H1 (cell line): ENCODE results near the gene SLC25A42. TPM values are rescaled to one million over a fixed set of nuclear protein-coding genes. Genes with fewer than 3 reads are reported as not detected.

Experiments
- CTCF ChIA-PET: fragments of 300-600 bp; sonication (Branson Sonifier 250); formaldehyde crosslinking; loops from one replicate; lab custom pipeline; 2021; ENCODE audit not compliant: partially characterized antibody; lab: Charles Lee
- POLR2A ChIA-PET: fragments of 300-600 bp; sonication (Branson Sonifier 250); formaldehyde crosslinking; loops from one replicate; lab custom pipeline; 2021; ENCODE audit warnings: inconsistent platforms; ENCODE audit not compliant: partially characterized antibody; lab: Charles Lee
- DNase-seq, 2 experiments: peaks; one replicate each; pipeline versions ENCODE4 v3.0.0 to v3.0.0-alpha.2; 2010 to 2022; ENCODE audit warnings: low spot score in 2 of 2, low read depth in 1 of 2, mixed read lengths in 1 of 2
- FAIRE-seq: peaks from 2 replicates; lab custom pipeline; 2011; peaks lifted over from hg19 to GRCh38; lab: Jason Lieb, UNC
- H2AFZ ChIP-seq: 2 replicates; pipeline ENCODE4 v1.8.1; 2012; ENCODE audit warnings: low read length, inconsistent platforms
- H2AK5ac ChIP-seq: 2 replicates; pipeline ENCODE4 v1.6.1; 2013; ENCODE audit warnings: low read depth, low read length
- H2BK120ac ChIP-seq: replicated peaks from 2 replicates; pipeline ENCODE3; 2013; ENCODE audit warnings: low read depth, low read length, inconsistent platforms
- H2BK12ac ChIP-seq: 2 replicates; pipeline ENCODE4 v1.6.1; 2013; ENCODE audit warnings: low read depth, low read length
- H2BK15ac ChIP-seq: 2 replicates; pipeline ENCODE4 v1.6.1; 2013; ENCODE audit warnings: low read length
- H2BK20ac ChIP-seq: 2 replicates; pipeline ENCODE4 v1.6.1; 2013; ENCODE audit warnings: low read length
- H2BK5ac ChIP-seq: 2 replicates; pipeline ENCODE4 v1.6.1; 2013; ENCODE audit warnings: low read depth, low read length
- H3K14ac ChIP-seq: 2 replicates; pipeline ENCODE4 v1.6.1; 2013; ENCODE audit warnings: inconsistent platforms; ENCODE audit not compliant: insufficient read length
- H3K18ac ChIP-seq: 2 replicates; pipeline ENCODE4 v1.6.1; 2013; ENCODE audit warnings: low read length; ENCODE audit errors: extremely low read depth
- H3K23ac ChIP-seq: 2 replicates; pipeline ENCODE4 v1.6.1; 2013; ENCODE audit warnings: inconsistent platforms; ENCODE audit not compliant: insufficient read length
- H3K23me2 ChIP-seq: 2 replicates; pipeline ENCODE4 v1.6.1; 2013; ENCODE audit warnings: low read depth, low read length
- H3K27ac ChIP-seq: 2 replicates; pipeline ENCODE4 v1.6.1; 2011; ENCODE audit warnings: low read depth, low read length, inconsistent platforms
- H3K27me3 ChIP-seq, 4 experiments: replicated peaks in 1 of 4; 1 replicate in 1 of 4; 2 replicates in 3 of 4; pipeline versions ENCODE4 v1.6.1 to v1.8.1; 2011 to 2013; ENCODE audit warnings: low read length in 3 of 4, mild to moderate bottlenecking in 3 of 4, inconsistent platforms in 2 of 4, mixed read lengths in 2 of 4, moderate library complexity in 1 of 4; ENCODE audit not compliant: control insufficient read depth in 3 of 4, insufficient read depth in 3 of 4; ENCODE audit errors: extremely low read depth in 1 of 4
- H3K36me3 ChIP-seq, 4 experiments: 2 replicates each; pipeline versions ENCODE4 v1.6.1 to v1.8.1; 2011 to 2013; ENCODE audit warnings: mild to moderate bottlenecking in 4 of 4, low read length in 3 of 4, moderate library complexity in 2 of 4, control low read depth in 1 of 4, inconsistent platforms in 1 of 4; ENCODE audit not compliant: insufficient read depth in 4 of 4, control insufficient read depth in 2 of 4
- H3K4ac ChIP-seq: replicated peaks from 2 replicates; pipeline ENCODE3; 2013; ENCODE audit warnings: low read length, low read depth, mixed read lengths, inconsistent platforms; ENCODE audit not compliant: insufficient read length
- H3K4me1 ChIP-seq, 4 experiments: replicated peaks in 1 of 4; 1 replicate in 1 of 4; 2 replicates in 3 of 4; pipeline versions ENCODE4 v1.6.1 to v1.8.1; 2011 to 2013; ENCODE audit warnings: low read length in 3 of 4, inconsistent platforms in 2 of 4, mixed read lengths in 1 of 4; ENCODE audit not compliant: insufficient read depth in 4 of 4, control insufficient read depth in 3 of 4
- H3K4me2 ChIP-seq, 2 experiments: 2 replicates each; pipeline versions ENCODE4 v1.6.1 to v1.8.1; 2011 to 2013; ENCODE audit warnings: low read depth in 2 of 2, low read length in 2 of 2, control low read depth in 1 of 2, inconsistent platforms in 1 of 2, mild to moderate bottlenecking in 1 of 2; ENCODE audit not compliant: insufficient read depth in 1 of 2
- H3K4me3 ChIP-seq, 4 experiments: fragments of 200-600, 300-600 bp in 1 of 4; sonication (generic), shearing (Covaris generic), sonication (Bioruptor Twin) in 1 of 4; 2 replicates each; pipeline versions ENCODE4 v1.5.1 to v1.8.1; 2011 to 2016; ENCODE audit warnings: low read length in 4 of 4, low read depth in 3 of 4, control low read depth in 2 of 4, inconsistent platforms in 2 of 4, mild to moderate bottlenecking in 2 of 4, mixed read lengths in 1 of 4, moderate library complexity in 1 of 4; ENCODE audit not compliant: insufficient read depth in 2 of 4; ENCODE audit errors: extremely low read depth in 1 of 4
- H3K56ac ChIP-seq: replicated peaks from 2 replicates; pipeline ENCODE3; 2013; ENCODE audit warnings: low read depth, mild to moderate bottlenecking, mixed read lengths, low read length, inconsistent platforms; ENCODE audit not compliant: insufficient read length
- H3K79me1 ChIP-seq: 2 replicates; pipeline ENCODE4 v1.6.1; 2013; ENCODE audit warnings: low read depth, low read length, control low read depth
- H3K79me2 ChIP-seq, 2 experiments: 2 replicates each; pipeline versions ENCODE4 v1.6.1 to v1.8.1; 2012 to 2013; ENCODE audit warnings: low read length in 2 of 2, mild to moderate bottlenecking in 2 of 2, inconsistent platforms in 1 of 2; ENCODE audit not compliant: insufficient read depth in 2 of 2, control insufficient read depth in 1 of 2
- H3K9ac ChIP-seq, 4 experiments: replicated peaks in 1 of 4; 1 replicate in 1 of 4; 2 replicates in 3 of 4; pipeline versions ENCODE4 v1.6.1 to v1.8.1; 2011 to 2013; ENCODE audit warnings: low read depth in 3 of 4, low read length in 3 of 4, control low read depth in 2 of 4, mild to moderate bottlenecking in 2 of 4, moderate library complexity in 2 of 4, inconsistent platforms in 1 of 4; ENCODE audit errors: extremely low read depth in 1 of 4
- H3K9me3 ChIP-seq, 2 experiments: 2 replicates each; pipeline versions ENCODE4 v1.6.1 to v1.8.1; 2012 to 2013; ENCODE audit warnings: mild to moderate bottlenecking in 2 of 2, moderate library complexity in 2 of 2, control low read depth in 1 of 2, inconsistent platforms in 1 of 2, low read depth in 1 of 2, low read length in 1 of 2, mixed read lengths in 1 of 2; ENCODE audit not compliant: insufficient read depth in 2 of 2
- H4K20me1 ChIP-seq, 2 experiments: replicated peaks in 1 of 2; 2 replicates each; pipeline versions ENCODE3 to v1.8.1; 2011 to 2013; ENCODE audit warnings: inconsistent platforms in 2 of 2, low read length in 2 of 2, mild to moderate bottlenecking in 1 of 2; ENCODE audit not compliant: insufficient read depth in 2 of 2, control insufficient read depth in 1 of 2
- H4K5ac ChIP-seq: 2 replicates; pipeline ENCODE4 v1.6.1; 2013; ENCODE audit warnings: low read length, low read depth, mixed read lengths, inconsistent platforms; ENCODE audit not compliant: insufficient read length
- H4K8ac ChIP-seq: 2 replicates; pipeline ENCODE4 v1.8.0; 2013; ENCODE audit warnings: mild to moderate bottlenecking, moderate library complexity, low read length, inconsistent platforms; ENCODE audit not compliant: insufficient read depth; ENCODE audit errors: extremely low read depth
- H4K91ac ChIP-seq: replicated peaks from 2 replicates; pipeline ENCODE3; 2013; ENCODE audit warnings: low read length, mixed read lengths, inconsistent platforms; ENCODE audit not compliant: insufficient read length
- CTBP2 ChIP-seq: IDR thresholded peaks from 2 replicates; pipeline ENCODE4 v1.7.0; 2011; ENCODE audit warnings: borderline replicate concordance, mild to moderate bottlenecking, moderate library complexity, mixed read lengths, low read length; ENCODE audit not compliant: insufficient read depth, insufficient read length
- POLR2A ChIP-seq, 2 experiments: IDR thresholded peaks; 1 replicate in 1 of 2; 2 replicates in 1 of 2; pipeline ENCODE4 v1.6.1; 2011; ENCODE audit warnings: low read depth in 2 of 2, low read length in 2 of 2, mild to moderate bottlenecking in 2 of 2; ENCODE audit errors: control extremely low read depth in 1 of 2
- SP2 ChIP-seq: IDR thresholded peaks from 2 replicates; pipeline ENCODE4 v1.6.1; 2012; ENCODE audit warnings: mild to moderate bottlenecking, low read length, inconsistent platforms
- WGBS, 2 experiments: shearing (Covaris generic) in 1 of 2; methylation state at CpG; one replicate each; pipeline versions ENCODE4 v1.1.6 to v1.1.7; 2013 to 2015; ENCODE audit warnings: low lambda C conversion rate in 2 of 2, mixed read lengths in 2 of 2, inconsistent platforms in 1 of 2, low coverage in 1 of 2, missing lambda C conversion rate in 1 of 2; ENCODE audit not compliant: insufficient replicate concordance in 2 of 2, insufficient coverage in 1 of 2, insufficient read length in 1 of 2; ENCODE audit errors: extremely low coverage in 1 of 2, missing lambda C conversion rate in 1 of 2; 5-methylcytosine and 5-hydroxymethylcytosine counted together
- polyA plus RNA-seq, 7 experiments: library from polyadenylated mRNA; depleted of rRNA in 3 of 7; stranded (reverse) in 5 of 7; unstranded in 2 of 7; fragments of >200 nt in 5 of 7; fragments of 200-250 nt in 2 of 7; gene quantifications; 1 replicate in 5 of 7; 2 replicates in 1 of 7; 4 replicates in 1 of 7; pipeline versions ENCODE4 v1.2.1 to v1.2.3, GENCODE V29; 2011 to 2013; ENCODE audit warnings: missing spikeins in 2 of 7, mixed read lengths in 2 of 7
- total RNA-seq: library from RNA; stranded (reverse); fragmentation: NEBNext Ultra II Directional; extraction: Animal tissue kit (Norgen Biotek cat#: 25700); gene quantifications from 2 replicates; pipeline ENCODE4 v1.2.1, GENCODE V29; 2021

The SLC25A42 gene
- total and polyA plus RNA-seq, 2 of the 8 experiments (the other 6 are each of a cell fraction or from before 2014, with no cell fraction given) = 5.9 to 6.2 TPM

DNA sequence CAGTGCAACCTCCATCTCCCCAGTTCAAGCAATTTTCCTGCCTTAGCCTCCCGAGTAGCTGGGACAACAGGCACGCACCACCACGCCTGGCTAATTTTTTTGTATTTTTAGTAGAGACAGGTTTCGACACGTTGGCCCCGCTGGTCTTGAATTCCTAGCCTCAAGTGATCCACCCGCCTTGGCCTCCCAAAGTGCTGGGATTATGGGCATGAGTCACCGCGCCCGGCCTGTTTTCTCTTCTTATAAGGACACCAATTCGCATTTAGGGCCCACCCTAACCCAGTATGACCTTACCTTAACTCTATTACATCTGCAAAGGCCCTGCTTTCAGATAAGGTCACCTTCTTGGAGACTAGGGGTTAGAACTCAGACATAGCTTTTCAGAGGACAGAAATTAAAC is 39.4 kb downstream of the SLC25A42 start:
- Histone ChIP-seq H2AK5ac (no peak overlapping the region), H3K23me2 (peaks cover 2% of the 10 kb centered on the region), H2BK12ac (no peak overlapping the region), H3K27ac (no peak overlapping the region), H3K56ac (no peak overlapping the region), H3K4me1 (peaks cover 0 to 14% (median 9%) of the 10 kb centered on the region in 4 experiments; a peak in 6 of 7 replicates), H2BK20ac (no peak overlapping the region), H3K4me3 (no peak overlapping the region), H3K4me2 (no peak overlapping the region), H3K4ac (no peak overlapping the region), H2AFZ (no peak overlapping the region), H3K23ac (no peak overlapping the region), H4K8ac (no peak overlapping the region), H3K9ac (no peak overlapping the region), H3K36me3 (no peaks in the 10 kb centered on the region), H2BK15ac (no peak overlapping the region), H2BK120ac (no peak overlapping the region), H4K91ac (no peak overlapping the region), H3K79me1 (0 out of 2 replicates have a peak, but pooled peaks cover 2% of the 10 kb centered on the region), H3K79me2 (no peaks in the 10 kb centered on the region), H3K27me3 (no peaks in the 10 kb centered on the region), H4K20me1 (no peaks in the 10 kb centered on the region), H4K5ac (no peak overlapping the region), H2BK5ac (no peak overlapping the region), H3K18ac (no peak overlapping the region), H3K14ac (no peak overlapping the region), H3K9me3 (no peaks in the 10 kb centered on the region)
- TF ChIP-seq POLR2A (IDR thresholded peaks at IDR 0.05; ENCODE audit: control extremely low read depth in 1 of 2, low read depth in 2 of 2, low read length in 2 of 2) (no peak), SP2 (no peak), CTBP2 (no peak)
- DNase-seq = no peak
- 94% methylated on average over 11 of the region's 11 CpGs; no CpG with 5 or more reads in 1 of the 2 experiments for WGBS, 2 experiments
- ChIA-PET POLR2A (interaction anchor here (1.1 to 5.7 kb wide), 3 partner anchors 13 to 40 kb away, joined by 3 to 31 read pairs (median 21); partner anchors contain the start of gene SLC25A42), CTCF (interaction anchor here (1.4 to 1.9 kb wide), 2 partner anchors 12 to 49 kb away, joined by 3 to 7 read pairs; no protein-coding TSS in a partner anchor)
- no peak for FAIRE-seq
